Vagina (tissue), 2 donors: ENCODE data around the gene MDFIC.

Experiments
- CTCF ChIP-seq, 3 experiments: fragments of 450-650 bp in 2 of 3; fragments of 200-600 bp in 1 of 3; sonication (generic) in 1 of 3; IDR thresholded peaks; one replicate each; pipeline ENCODE4 v1.5.1; 2017 to 2019; ENCODE audit warnings: antibody characterized with exemption in 3 of 3, mild to moderate bottlenecking in 2 of 3, moderate library complexity in 2 of 3
- POLR2A ChIP-seq, 2 donors: fragments of 450-650 bp; IDR thresholded peaks; one replicate each; pipeline ENCODE4 v1.6.1; 2017; ENCODE audit warnings: antibody characterized with exemption in 2 of 2, mild to moderate bottlenecking in 2 of 2, moderate library complexity in 2 of 2
- POLR2AphosphoS5 ChIP-seq, 2 donors: sonication (generic); formaldehyde crosslinking; IDR thresholded peaks; one replicate each; pipeline ENCODE4 v1.9.0; 2017; ENCODE audit warnings: antibody characterized with exemption in 2 of 2, mild to moderate bottlenecking in 2 of 2, low read depth in 1 of 2; ENCODE audit not compliant: insufficient read depth in 1 of 2

DNA sequence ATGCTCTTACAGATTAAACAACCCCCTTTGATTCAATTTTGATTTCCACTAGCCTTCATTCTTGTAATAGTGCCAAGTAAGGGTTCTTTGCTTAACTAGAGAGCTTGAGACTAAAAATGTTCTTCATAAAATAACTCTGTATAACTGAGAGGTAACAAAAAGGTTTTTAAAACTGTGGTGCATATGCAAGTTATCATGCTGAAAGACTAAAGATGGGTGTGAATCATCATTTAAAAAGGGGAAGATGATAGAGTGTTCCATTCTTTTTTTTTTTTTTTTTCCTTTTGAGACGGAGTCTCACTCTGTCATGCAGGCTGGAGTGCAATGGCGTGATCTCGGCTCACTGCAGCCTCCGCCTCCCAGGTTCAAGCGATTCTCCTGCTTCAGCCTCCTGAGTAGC is 11.1 kb downstream of the MDFIC start:
- TF ChIP-seq CTCF (IDR thresholded peaks at IDR 0.05): no peak
- TF ChIP-seq POLR2A (IDR thresholded peaks at IDR 0.05): no peak
- no peak for TF ChIP-seq POLR2AphosphoS5 (IDR thresholded peaks at IDR 0.05; ENCODE audit: insufficient read depth in 1 of 2, low read depth in 1 of 2)
